NCI-H1092 (cell line): ENCODE measurements around the gene FGGY.
"Not testable (repeated sequence)": the region's sequence is repeated elsewhere in the genome, so short reads cannot be mapped to it uniquely, and the experiment has no call there.

ENCODE experiments used
- DNase-seq: peaks from one replicate; lab custom pipeline; 2025; lab: John Stamatoyannopoulos, UW

Gene FGGY

GRCh38 chr1:59444520-59444919 lies 147.6 kb downstream of the FGGY start:
- no peak for DNase-seq

- no peak for DNase-seq
Observed at GRCh38 chr1:59445040-59445439, 148.1 kb downstream of the FGGY start.

DNA sequence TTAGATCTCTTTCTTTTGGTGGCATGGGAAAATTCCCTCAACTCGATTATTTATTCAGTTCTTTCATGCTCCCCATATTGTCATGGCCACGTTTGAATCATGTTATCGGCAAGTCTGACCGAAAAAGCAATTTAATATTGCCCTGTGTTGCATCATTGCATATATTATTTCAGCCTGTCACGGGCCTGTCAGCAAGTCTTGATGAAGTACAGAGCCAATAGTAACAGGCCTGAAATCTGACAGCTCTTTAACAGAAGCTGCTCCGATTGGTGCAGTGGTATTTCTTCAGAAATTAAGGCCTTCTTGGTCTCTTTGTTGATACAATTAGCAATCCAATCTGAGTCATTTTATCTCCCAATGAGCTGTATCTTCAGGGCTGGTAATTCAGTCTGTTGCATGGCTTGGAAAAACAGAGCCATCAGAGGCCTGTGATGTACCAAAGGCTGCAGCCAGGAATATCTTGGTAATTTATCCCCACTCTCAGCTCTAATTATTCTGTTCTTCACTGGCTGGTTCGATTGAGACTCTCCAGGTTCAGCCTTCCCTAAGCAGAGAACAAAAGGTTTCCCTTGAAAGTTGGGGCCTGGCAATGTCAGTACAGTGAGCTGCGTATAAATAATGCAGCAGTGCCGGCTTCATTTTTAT lies 149.5 kb downstream of the FGGY start:
- DNase-seq: no peak

DNA sequence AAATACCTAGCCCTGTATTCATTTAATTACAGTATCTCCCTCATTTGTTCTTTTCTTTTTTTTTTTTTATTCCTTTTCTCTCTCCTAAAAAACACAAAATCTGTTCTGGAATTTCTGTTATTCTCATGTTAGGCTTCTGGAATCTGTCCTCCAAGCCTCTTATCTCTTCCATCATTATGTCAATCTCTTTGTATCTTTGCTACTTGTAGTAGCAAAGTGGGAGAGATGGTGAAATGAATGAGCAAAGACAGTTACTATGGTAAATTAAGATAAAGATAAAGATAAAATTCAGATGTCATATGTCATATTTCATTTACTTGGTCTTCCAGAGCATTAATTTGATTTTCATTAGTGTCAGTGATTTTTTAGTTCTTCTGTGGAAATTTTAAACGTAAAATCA lies 155.1 kb downstream of the FGGY start:
- no peak for DNase-seq

DNA sequence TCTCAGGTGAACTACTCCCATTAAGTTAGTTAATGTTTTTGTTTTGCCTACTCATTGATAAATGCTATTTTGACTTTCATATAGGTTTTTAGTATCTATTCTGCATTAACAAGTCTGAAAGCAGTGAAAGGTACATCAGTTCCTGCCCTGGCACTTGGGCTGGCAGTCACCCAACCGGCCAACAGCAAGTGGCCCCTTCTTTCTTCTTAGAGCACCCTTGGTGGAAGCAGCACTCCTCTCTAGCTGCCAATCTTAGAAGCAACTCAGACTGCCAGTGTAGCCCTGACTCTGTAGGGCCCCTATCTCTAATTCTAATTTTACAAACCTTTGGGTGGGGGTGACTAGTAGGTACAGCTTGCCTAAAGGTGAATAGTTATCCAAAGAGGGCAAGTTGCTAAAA lies 155.7 kb downstream of the FGGY start:
- DNase-seq: no peak

GRCh38 chr1:59453297-59453968 lies 156.5 kb downstream of the FGGY start:
- DNase-seq: no peak

DNA sequence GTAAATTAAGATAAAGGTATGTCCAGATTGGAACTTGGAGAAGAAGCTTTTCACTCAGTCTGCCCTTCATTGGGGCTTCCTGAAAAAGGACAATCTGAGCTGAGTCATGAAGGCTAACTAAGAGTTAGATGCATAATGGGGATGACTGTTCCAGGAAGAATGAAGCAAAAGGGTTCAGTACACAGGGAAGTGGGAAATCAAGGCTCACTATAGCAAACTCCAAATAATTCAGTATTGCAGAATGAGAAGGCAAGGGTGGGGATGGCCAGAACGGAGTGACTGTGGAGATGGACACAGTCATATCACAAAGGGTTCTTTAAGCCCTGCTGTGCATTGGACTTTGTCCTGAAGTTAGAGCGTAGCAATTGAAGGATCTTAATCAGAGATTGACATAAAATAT lies 158.3 kb downstream of the FGGY start:
- no peak for DNase-seq

DNA sequence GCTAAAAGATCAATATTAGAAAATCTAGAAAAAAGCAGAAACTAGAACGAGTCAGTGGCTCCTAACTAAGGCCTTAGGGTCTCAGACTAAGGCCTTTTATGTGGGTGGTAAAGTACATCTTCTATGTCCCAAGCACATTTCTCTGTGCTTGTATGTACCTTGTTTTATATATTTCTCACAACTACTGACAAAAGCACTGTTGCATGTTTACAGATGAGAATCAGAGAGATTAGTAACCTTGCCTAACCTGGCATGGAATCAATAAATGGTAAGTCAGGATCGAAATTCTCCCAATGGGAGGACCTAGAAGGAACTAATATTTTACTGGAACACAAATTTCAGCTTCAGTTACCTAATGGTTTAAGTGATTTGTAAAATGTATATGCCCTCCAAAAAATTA lies 160.9 kb downstream of the FGGY start:
- DNase-seq: no peak

GRCh38 chr1:59458884-59459283 lies 162.0 kb downstream of the FGGY start:
- DNase-seq: no peak

DNA sequence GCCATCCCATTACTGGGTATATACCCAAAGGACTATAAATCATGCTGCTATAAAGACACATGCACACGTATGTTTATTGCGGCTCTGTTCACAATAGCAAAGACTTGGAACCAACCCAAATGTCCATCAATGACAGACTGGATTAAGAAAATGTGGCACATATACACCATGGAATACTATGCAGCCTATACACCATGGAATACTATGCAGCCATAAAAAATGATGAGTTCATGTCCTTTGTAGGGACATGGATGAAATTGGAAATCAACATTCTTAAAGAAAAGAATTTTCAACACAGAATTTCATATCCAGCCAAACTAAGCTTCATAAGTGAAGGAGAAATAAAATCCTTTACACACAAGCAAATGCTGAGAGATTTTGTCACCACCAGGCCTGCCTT lies 166.0 kb downstream of the FGGY start:
- DNase-seq: not testable (repeated sequence)

- DNase-seq: not testable (repeated sequence)
Observed at GRCh38 chr1:59465478-59465877, 168.6 kb downstream of the FGGY start.

DNA sequence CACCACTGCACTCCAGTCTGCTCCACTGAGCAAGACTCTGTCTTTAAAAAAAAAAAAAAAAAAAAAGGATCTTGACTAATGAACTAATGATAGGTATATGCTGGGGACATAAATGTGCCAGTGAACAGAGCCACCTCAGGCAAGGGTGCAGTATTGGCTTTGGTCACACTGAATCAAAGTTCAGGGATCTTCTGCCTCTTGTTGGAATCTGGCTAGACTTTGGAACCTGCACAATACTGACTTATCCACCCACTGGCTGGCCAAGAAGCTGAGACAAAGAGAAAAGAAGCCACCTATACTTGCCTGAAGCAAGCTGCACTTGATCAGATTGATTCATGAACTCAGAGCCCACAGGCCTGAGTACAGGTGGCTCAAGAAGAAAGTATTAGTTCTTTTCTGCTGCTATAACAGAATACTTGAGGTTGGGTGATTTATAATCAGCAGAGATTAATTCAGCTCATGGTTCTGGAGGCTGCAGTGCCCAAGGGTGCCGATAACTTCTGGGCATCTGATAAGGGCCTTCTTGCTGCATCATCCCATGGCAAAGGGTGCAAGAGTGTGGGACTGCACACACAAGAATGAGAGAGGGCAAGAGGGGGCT lies 172.0 kb downstream of the FGGY start:
- DNase-seq: no peak

- not testable (repeated sequence) for DNase-seq
Observed at GRCh38 chr1:59471991-59472570, 175.2 kb downstream of the FGGY start.

GRCh38 chr1:59473831-59474230 lies 176.9 kb downstream of the FGGY start:
- no peak for DNase-seq

GRCh38 chr1:59474496-59474895 lies 177.6 kb downstream of the FGGY start:
- DNase-seq: no peak

DNA sequence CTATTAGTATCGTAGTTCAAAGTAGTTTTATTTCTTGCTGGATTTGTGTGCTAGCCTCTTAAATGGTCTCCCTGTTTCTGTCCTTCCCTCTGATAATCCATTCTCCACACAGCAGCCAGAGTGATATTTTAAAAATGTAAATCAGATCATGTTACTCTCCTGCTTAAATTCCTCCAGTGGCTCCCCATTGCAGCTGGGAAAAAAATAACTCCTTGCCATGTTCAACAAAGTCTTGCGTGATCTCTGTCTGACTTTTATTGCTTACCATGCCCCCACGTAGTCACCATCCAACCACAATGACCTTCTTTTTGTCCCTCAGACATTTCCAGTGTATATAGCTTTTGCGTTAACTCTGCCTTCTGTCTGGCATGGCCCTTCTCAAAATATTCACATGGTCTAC lies 178.8 kb downstream of the FGGY start:
- no peak for DNase-seq

DNA sequence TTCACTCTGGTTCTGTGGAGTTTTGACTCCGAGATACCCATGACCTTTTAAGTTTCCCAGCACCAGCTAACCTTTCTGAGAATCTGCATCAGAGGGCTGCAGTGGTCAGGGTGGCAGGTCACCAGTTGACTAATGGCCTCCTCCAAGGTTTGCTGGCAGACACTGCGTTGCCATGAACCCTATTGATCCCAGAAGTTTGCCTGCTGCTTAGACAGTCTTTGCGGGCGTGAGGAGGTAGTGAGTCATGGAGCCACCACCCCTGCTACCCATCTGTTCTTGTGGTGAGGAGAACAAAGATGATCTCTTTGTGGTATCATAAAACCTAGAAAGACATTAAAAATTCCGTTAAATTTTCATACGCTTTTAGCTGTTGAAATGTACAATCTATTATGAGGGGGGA lies 180.4 kb downstream of the FGGY start:
- DNase-seq: no peak

DNA sequence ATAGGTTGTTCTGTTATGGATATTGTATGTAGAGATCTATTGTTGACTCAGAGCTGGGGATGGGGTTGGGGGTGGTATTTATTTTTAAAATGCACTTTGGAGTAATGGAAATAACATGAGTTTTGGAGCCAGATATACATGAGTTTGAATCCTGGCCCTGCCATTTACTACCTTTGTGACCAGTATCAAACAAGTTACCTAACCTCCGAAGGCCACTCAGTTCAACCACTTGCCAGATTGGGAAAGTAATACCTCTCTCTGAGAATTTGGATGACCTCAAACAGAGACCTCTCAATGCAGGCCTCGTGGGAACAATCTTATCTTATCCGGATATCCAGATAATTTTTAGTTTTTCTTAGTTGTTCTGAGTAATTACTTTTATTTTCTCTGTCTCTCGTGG lies 181.0 kb downstream of the FGGY start:
- DNase-seq: no peak

DNA sequence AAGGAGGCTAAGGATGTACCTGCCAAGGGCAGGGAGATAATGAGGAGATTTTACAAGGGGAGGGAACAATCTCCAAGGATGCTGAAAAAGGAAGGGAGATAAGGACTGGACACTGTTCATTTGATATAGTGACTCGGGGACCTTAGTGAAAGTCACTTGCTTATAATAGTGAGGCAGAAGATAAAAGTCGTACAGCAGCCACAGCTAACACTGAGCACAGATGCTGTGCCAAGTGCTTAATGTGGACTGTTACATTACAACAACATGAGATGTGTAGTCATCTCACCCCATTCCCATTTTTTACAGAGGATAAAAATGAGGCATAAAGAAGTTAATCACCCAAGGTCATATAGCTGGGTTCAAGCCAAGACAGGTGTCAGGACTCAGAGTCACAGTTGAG lies 181.9 kb downstream of the FGGY start:
- no peak for DNase-seq

- DNase-seq: no peak
Observed at GRCh38 chr1:59480188-59480888, 183.4 kb downstream of the FGGY start.

DNA sequence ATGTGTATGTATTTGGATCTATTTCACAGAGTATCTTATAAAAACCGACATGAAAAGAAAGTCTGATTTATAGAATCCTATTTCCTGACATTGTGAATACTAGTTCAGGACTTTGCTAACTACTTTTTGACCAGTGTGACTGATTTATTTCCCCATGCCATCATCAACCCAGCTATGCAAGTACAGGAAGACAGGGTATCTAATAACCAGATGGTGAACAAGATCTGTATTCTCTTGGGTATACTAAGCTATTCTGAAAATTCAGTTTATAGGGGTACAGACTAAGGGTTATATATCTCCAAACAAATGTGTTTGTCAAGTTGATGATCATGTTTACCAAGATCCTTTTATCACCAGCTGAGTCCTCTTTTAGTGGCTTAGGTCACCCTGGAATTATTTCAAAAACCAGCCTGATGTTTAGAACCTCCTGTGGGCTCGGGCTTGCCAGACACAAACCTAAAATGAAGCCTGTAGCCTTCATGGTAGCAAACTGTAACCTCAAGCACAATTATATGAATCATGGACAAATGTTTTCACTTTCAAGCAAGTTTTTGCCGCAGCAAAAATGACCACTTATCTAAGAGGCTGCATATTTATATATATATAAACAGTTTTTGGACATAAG lies 185.1 kb downstream of the FGGY start:
- no peak for DNase-seq

DNA sequence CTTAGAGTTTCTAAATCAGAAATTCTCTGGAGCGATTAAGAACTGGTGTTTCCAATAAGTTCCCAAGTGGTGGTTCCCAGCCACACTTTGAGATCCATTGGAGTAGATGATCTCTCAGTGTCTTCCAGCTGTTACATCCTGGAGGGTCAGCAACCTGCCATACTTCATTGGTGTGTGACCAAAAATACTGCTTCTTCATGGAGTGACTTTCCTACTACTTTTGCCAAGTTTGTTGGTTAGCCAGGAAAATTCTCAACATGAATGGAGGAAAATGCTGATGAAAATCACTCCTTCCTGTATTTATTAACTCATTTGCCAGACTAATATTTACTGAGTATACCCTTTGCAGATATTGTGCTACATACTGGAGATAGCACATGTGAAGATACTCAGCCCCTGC lies 186.1 kb downstream of the FGGY start:
- DNase-seq: no peak
